Osteocyte (in vitro differentiated cells): ENCODE results near the gene DNAJB1. TPM values are rescaled to one million over a fixed set of nuclear protein-coding genes. Genes with fewer than 3 reads are reported as not detected.
A peak's percentile ranks its signal among the peaks of the same experiment; 100 is the strongest.

Experiments
- DNase-seq: peaks from one replicate; pipeline ENCODE4 v3.0.0; 2021; ENCODE audit warnings: mixed read lengths; ENCODE audit not compliant: unreplicated experiment; ENCODE audit errors: extremely low spot score
- H3K27ac Mint-ChIP-seq: one replicate; pipeline ENCODE4 v1.8.0; 2021; ENCODE audit warnings: mild to moderate bottlenecking, mixed read lengths; ENCODE audit not compliant: unreplicated experiment
- H3K27me3 Mint-ChIP-seq: one replicate; pipeline ENCODE4 v1.8.0; 2021; ENCODE audit warnings: mixed read lengths; ENCODE audit not compliant: unreplicated experiment
- H3K36me3 Mint-ChIP-seq: one replicate; pipeline ENCODE4 v1.8.0; 2021; ENCODE audit warnings: mixed read lengths; ENCODE audit not compliant: unreplicated experiment
- H3K4me1 Mint-ChIP-seq: one replicate; pipeline ENCODE4 v1.8.0; 2021; ENCODE audit warnings: mixed read lengths; ENCODE audit not compliant: unreplicated experiment
- H3K4me3 Mint-ChIP-seq: one replicate; pipeline ENCODE4 v1.8.0; 2021; ENCODE audit warnings: mild to moderate bottlenecking, moderate library complexity, mixed read lengths; ENCODE audit not compliant: unreplicated experiment
- H3K9me3 Mint-ChIP-seq: one replicate; pipeline ENCODE4 v1.8.0; 2021; ENCODE audit warnings: mixed read lengths; ENCODE audit not compliant: unreplicated experiment
- total RNA-seq: library from RNA; stranded (reverse); gene quantifications from 2 replicates; pipeline ENCODE4 v1.2.1, GENCODE V29; 2021
- TF ChIP-seq, protein P1 (sequence below): fragments of 200-600 bp; sonication (generic); IDR thresholded peaks from 2 replicates; pipeline ENCODE4 v1.5.0; 2021; ENCODE audit warnings: antibody characterized with exemption, mild to moderate bottlenecking, moderate library complexity

Gene DNAJB1
- total RNA-seq, 1 donor from 2014 or later: 80.0 TPM

DNA sequence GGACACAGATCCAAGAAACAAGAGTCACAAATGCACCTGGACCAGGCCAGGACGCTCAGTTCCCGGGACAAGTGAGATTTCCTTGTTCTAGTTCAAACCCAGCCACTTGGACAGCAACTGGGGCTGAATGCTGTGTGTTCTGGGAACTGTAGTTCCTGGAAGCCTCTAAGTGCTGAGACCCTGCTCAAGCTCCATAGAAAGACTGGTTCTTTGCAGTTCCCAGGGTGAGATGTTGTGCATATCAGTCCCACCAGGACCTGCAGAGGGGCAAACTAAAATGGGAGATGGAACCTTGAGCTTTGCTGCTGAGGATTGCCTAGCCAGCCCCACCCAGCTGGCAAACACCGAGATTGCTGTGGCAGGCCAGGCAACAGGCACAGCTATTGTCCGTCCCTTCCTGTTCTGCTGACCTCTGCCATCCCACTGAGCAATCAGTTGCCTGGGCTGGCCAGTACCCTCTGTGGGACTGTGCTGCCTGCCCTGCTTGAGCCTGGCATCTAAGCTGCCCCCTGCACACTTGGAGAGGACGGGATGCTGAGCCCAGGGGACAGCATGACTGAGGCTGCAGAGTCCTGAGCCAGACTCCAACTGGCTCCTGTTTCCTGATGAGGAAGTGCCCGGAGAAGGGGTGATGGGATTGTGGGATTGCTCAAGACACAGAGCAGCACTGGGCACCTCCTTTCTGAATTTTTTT is 20.8 kb downstream of the DNAJB1 start:
- TF ChIP-seq, protein P1, sequence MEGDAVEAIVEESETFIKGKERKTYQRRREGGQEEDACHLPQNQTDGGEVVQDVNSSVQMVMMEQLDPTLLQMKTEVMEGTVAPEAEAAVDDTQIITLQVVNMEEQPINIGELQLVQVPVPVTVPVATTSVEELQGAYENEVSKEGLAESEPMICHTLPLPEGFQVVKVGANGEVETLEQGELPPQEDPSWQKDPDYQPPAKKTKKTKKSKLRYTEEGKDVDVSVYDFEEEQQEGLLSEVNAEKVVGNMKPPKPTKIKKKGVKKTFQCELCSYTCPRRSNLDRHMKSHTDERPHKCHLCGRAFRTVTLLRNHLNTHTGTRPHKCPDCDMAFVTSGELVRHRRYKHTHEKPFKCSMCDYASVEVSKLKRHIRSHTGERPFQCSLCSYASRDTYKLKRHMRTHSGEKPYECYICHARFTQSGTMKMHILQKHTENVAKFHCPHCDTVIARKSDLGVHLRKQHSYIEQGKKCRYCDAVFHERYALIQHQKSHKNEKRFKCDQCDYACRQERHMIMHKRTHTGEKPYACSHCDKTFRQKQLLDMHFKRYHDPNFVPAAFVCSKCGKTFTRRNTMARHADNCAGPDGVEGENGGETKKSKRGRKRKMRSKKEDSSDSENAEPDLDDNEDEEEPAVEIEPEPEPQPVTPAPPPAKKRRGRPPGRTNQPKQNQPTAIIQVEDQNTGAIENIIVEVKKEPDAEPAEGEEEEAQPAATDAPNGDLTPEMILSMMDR: no peak
- Mint-ChIP-seq H3K4me3 (no peak overlapping the region), H3K27me3 (no peaks in the 10 kb centered on the region), H3K4me1 (peaks cover 30% of the 10 kb centered on the region), H3K9me3 (no peaks in the 10 kb centered on the region), H3K36me3 (peaks cover 6% of the 10 kb centered on the region), H3K27ac (peak overlapping the region; percentile 84)
- DNase-seq: no peak

DNA sequence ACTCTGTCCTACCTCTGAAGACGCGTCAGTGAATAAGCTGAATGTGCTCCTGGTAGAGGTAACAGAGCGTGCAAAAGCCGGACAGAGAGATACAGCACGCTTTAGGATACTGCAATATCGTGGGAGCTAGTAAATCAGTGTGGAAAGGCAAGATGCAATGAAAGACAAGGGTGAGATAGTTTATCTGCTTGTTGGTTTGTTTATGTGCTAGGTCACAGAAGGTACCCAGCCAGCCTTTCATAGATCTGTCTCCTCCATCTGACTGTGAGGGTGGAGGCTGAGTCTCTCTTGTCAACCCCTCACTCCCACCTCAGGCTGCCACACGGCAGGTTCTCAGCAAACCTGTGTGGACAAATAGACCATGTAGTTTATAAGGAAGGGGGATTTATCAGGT is 21.4 kb downstream of the DNAJB1 start:
- peak overlapping the region; percentile 84 for H3K27ac Mint-ChIP-seq

DNA sequence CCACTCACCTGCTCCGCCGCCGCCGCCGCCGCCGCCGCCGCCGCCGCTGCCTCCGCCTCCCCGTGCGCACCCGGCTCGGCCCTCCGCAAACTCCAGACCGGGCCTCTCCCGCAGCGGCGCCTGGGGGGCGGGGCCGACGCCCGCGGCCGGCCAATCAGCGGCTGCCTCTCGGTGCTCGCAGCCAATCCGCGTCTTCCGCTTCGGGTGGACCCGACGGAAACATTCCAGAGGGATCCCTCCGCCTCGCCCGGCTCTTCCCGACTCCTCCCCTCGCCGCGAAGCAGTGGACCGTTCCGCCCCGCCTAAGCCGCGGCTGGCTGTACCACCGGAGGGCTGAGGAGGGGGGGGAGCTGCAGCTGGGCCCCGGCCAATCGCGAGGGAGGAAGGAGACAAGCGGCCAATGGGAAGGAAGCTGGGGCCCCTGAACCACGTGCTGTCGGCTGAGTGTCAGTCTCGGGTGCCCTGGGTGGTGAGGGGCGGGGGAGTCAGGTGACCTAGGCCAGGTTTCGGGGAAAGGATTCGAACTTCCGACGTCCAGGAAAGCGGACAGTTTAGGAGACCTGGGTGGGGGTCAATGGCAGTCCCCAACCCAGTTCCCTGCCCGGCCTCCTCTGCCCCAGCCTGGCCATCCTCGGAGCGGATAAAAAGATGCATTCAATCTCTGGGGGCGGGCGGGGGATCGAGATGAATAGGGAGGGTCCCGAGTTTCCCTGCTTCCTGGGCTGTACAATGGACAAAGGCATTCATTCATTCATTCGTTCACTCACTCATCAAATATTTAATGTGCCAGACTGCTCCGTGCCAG is 22.0 kb downstream of the DNAJB1 start, which contains the start of gene GIPC1:
Gene GIPC1 (minus strand): TSS at position 99 of the 805 bp plus-strand sequence. CDS start 13,151 bp downstream, outside the sequence.
- Mint-ChIP-seq H3K4me3 (peak within 1 kb of the TSS; percentile 85), H3K9me3 (no peaks in the 10 kb centered on the region), H3K4me1 (peaks cover 29% of the 10 kb centered on the region), H3K27me3 (no peaks in the 10 kb centered on the region), H3K36me3 (peaks cover 11% of the 10 kb centered on the region), H3K27ac (peak within 1 kb of the TSS; percentile 84)
- TF ChIP-seq, protein P1: no peak
- DNase-seq: peak; percentile 99

More for the DNA sequence above, 21.4 kb downstream of the DNAJB1 start:
- no peaks in the 10 kb centered on the region for H3K27me3 Mint-ChIP-seq
- peaks cover 7% of the 10 kb centered on the region for H3K36me3 Mint-ChIP-seq
- H3K4me1 Mint-ChIP-seq: peaks cover 29% of the 10 kb centered on the region
- TF ChIP-seq, protein P1: no peak
- no peaks in the 10 kb centered on the region for H3K9me3 Mint-ChIP-seq
- H3K4me3 Mint-ChIP-seq: peak overlapping the region; percentile 68
- no peak for DNase-seq

DNA sequence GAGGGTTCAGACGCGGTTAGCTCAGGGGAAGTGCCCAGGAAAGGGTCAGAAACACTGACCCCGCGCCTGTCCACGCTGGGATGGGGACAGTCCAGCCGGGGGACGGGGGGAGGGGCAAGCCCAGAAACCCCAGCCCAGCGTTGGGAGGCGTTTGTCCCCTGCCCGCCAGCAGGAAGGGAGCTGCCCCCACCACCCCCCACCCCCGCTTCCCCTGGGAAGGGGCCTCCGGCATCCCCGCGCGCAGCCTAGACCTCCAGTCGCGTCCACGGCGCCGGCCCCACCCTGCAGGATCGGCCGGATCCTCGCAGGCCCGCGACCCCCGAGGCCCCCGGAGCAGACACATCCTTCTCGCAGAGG is 22.5 kb downstream of the DNAJB1 start:
- Mint-ChIP-seq H3K9me3 (no peaks in the 10 kb centered on the region), H3K27me3 (no peaks in the 10 kb centered on the region), H3K27ac (peak overlapping the region; percentile 71), H3K4me1 (peaks cover 29% of the 10 kb centered on the region), H3K4me3 (peak overlapping the region; percentile 85), H3K36me3 (peaks cover 11% of the 10 kb centered on the region)
- TF ChIP-seq, protein P1: no peak
- DNase-seq: no peak
